H9 (cell line): ENCODE measurements around the gene C1orf115. TPM values are rescaled to one million over a fixed set of nuclear protein-coding genes. Genes with fewer than 3 reads are reported as not detected.

Source experiments
- DNase-seq: peaks from one replicate; pipeline ENCODE4 v3.0.0-alpha.2; 2017
- H2AFZ ChIP-seq: one replicate; pipeline ENCODE4 v1.6.1; 2013; ENCODE audit warnings: mild to moderate bottlenecking, low read length, control low read depth, moderate library complexity
- H2AK5ac ChIP-seq: 2 replicates; pipeline ENCODE4 v1.6.1; 2013; ENCODE audit warnings: low read length, control low read depth, mixed read lengths; ENCODE audit not compliant: insufficient read length
- H2BK120ac ChIP-seq: one replicate; pipeline ENCODE4 v1.6.1; 2013; ENCODE audit warnings: low read depth, mild to moderate bottlenecking, low read length, control low read depth, inconsistent platforms; ENCODE audit not compliant: poor library complexity, severe bottlenecking
- H2BK12ac ChIP-seq: 2 replicates; pipeline ENCODE4 v1.6.1; 2013; ENCODE audit warnings: low read length, control low read depth, mixed read lengths, low read depth; ENCODE audit not compliant: insufficient read length
- H2BK15ac ChIP-seq: 2 replicates; pipeline ENCODE4 v1.6.1; 2013; ENCODE audit warnings: low read depth, low read length, control low read depth
- H2BK20ac ChIP-seq: one replicate; pipeline ENCODE4 v1.6.1; 2013; ENCODE audit warnings: low read depth, mild to moderate bottlenecking, low read length, control low read depth, inconsistent platforms; ENCODE audit not compliant: poor library complexity, severe bottlenecking
- H2BK5ac ChIP-seq: 2 replicates; pipeline ENCODE4 v1.6.1; 2013; ENCODE audit warnings: low read length, control low read depth, mixed read lengths; ENCODE audit not compliant: insufficient read length
- H3K14ac ChIP-seq: 2 replicates; pipeline ENCODE4 v1.6.1; 2013; ENCODE audit warnings: low read length, control low read depth; ENCODE audit not compliant: insufficient read depth
- H3K18ac ChIP-seq: 2 replicates; pipeline ENCODE4 v1.6.1; 2013; ENCODE audit warnings: low read depth, mild to moderate bottlenecking, mixed read lengths, low read length, control low read depth; ENCODE audit not compliant: insufficient read length
- H3K23ac ChIP-seq: 2 replicates; pipeline ENCODE4 v1.6.1; 2013; ENCODE audit warnings: low read length, control low read depth, mixed read lengths, low read depth; ENCODE audit not compliant: insufficient read length
- H3K23me2 ChIP-seq: 2 replicates; pipeline ENCODE4 v1.6.1; 2013; ENCODE audit warnings: low read depth, mild to moderate bottlenecking, mixed read lengths, low read length, control low read depth; ENCODE audit not compliant: insufficient read length, poor library complexity, severe bottlenecking
- H3K27ac ChIP-seq: 2 replicates; pipeline ENCODE4 v1.5.1; 2013; ENCODE audit warnings: low read length, control low read depth, mixed read lengths, low read depth; ENCODE audit not compliant: insufficient read length
- H3K27me3 ChIP-seq: 2 replicates; pipeline ENCODE4 v1.6.1; 2013; ENCODE audit warnings: low read length, control low read depth, inconsistent platforms; ENCODE audit not compliant: insufficient read depth
- H3K4ac ChIP-seq: 2 replicates; pipeline ENCODE4 v1.6.1; 2013; ENCODE audit warnings: low read depth, mild to moderate bottlenecking, control low read depth, inconsistent platforms, low read length, moderate library complexity
- H3K4me1 ChIP-seq: 2 replicates; pipeline ENCODE4 v1.6.1; 2013; ENCODE audit warnings: low read length, control low read depth, inconsistent platforms; ENCODE audit not compliant: insufficient read depth
- H3K4me2 ChIP-seq: 2 replicates; pipeline ENCODE4 v1.6.1; 2013; ENCODE audit warnings: low read length, control low read depth, mixed read lengths; ENCODE audit not compliant: insufficient read length, insufficient read depth
- H3K56ac ChIP-seq: 2 replicates; pipeline ENCODE4 v1.6.1; 2013; ENCODE audit warnings: low read depth, mild to moderate bottlenecking, mixed read lengths, low read length, control low read depth; ENCODE audit not compliant: insufficient read length
- H3K79me1 ChIP-seq: 2 replicates; pipeline ENCODE4 v1.6.1; 2013; ENCODE audit warnings: low read depth, mild to moderate bottlenecking, moderate library complexity, low read length, control low read depth, inconsistent platforms; ENCODE audit not compliant: insufficient read depth, poor library complexity, severe bottlenecking
- H3K79me2 ChIP-seq: 2 replicates; pipeline ENCODE4 v1.6.1; 2013; ENCODE audit warnings: low read length, control low read depth, inconsistent platforms; ENCODE audit not compliant: insufficient read depth
- H3K9ac ChIP-seq: 2 replicates; pipeline ENCODE4 v1.6.1; 2013; ENCODE audit warnings: low read length, control low read depth, mixed read lengths; ENCODE audit not compliant: insufficient read length; ENCODE audit errors: extremely low read depth
- H3K9me3 ChIP-seq: one replicate; pipeline ENCODE4 v1.6.1; 2013; ENCODE audit warnings: low read depth, low read length, inconsistent platforms; ENCODE audit not compliant: control insufficient read depth
- H3T11ph ChIP-seq: one replicate; pipeline ENCODE4 v1.6.1; 2013; ENCODE audit warnings: mild to moderate bottlenecking, low read length, control low read depth, inconsistent platforms
- H4K20me1 ChIP-seq: one replicate; pipeline ENCODE4 v1.6.1; 2013; ENCODE audit not compliant: control insufficient read depth, insufficient read length, insufficient read depth
- H4K5ac ChIP-seq: 2 replicates; pipeline ENCODE4 v1.6.1; 2013; ENCODE audit warnings: low read depth, mild to moderate bottlenecking, mixed read lengths, low read length, control low read depth; ENCODE audit not compliant: insufficient read length
- H4K8ac ChIP-seq: replicated peaks from 2 replicates; pipeline ENCODE4 v1.6.1; 2013; ENCODE audit warnings: low read length, control low read depth, mixed read lengths, low read depth; ENCODE audit not compliant: insufficient read length
- H4K91ac ChIP-seq: 2 replicates; pipeline ENCODE4 v1.6.1; 2013; ENCODE audit warnings: low read depth, mild to moderate bottlenecking, moderate library complexity, mixed read lengths, low read length, control low read depth; ENCODE audit not compliant: insufficient read length
- H3K27ac Mint-ChIP-seq, 3 experiments: 2 replicates in 2 of 3; 3 replicates in 1 of 3; pipeline ENCODE4 v1.8.0; 2020 to 2021; ENCODE audit warnings: mixed read lengths in 3 of 3, mild to moderate bottlenecking in 1 of 3, moderate library complexity in 1 of 3
- H3K27me3 Mint-ChIP-seq: 2 replicates; pipeline ENCODE4 v1.8.0; 2021; ENCODE audit warnings: low read depth, mild to moderate bottlenecking, moderate library complexity, mixed read lengths
- H3K36me3 Mint-ChIP-seq, 3 experiments: 2 replicates in 2 of 3; 3 replicates in 1 of 3; pipeline ENCODE4 v1.8.0; 2020 to 2021; ENCODE audit warnings: low read depth in 3 of 3, mixed read lengths in 3 of 3; ENCODE audit not compliant: insufficient read depth in 1 of 3
- H3K4me1 Mint-ChIP-seq, 2 experiments: 2 replicates each; pipeline ENCODE4 v1.8.0; 2020; ENCODE audit warnings: mixed read lengths in 2 of 2
- H3K4me3 Mint-ChIP-seq, 2 experiments: 2 replicates in 1 of 2; 3 replicates in 1 of 2; pipeline ENCODE4 v1.8.0; 2020 to 2021; ENCODE audit warnings: mild to moderate bottlenecking in 2 of 2, mixed read lengths in 2 of 2, moderate library complexity in 1 of 2
- H3K9me3 Mint-ChIP-seq, 2 experiments: 2 replicates in 1 of 2; 3 replicates in 1 of 2; pipeline ENCODE4 v1.8.0; 2020; ENCODE audit warnings: mild to moderate bottlenecking in 2 of 2, mixed read lengths in 2 of 2, moderate library complexity in 1 of 2
- CTCF ChIP-seq: fragments of 200-600 bp; sonication (generic); conservative IDR thresholded peaks from 3 replicates; pipeline ENCODE4 v1.8.0; 2021; ENCODE audit warnings: antibody characterized with exemption, mild to moderate bottlenecking
- WGBS: extraction: QIAGEN DNeasy Blood & Tissue Kit; methylation state at CpG from one replicate; pipeline ENCODE4 v1.1.7; 2013; ENCODE audit warnings: missing lambda C conversion rate, low lambda C conversion rate, mixed read lengths; ENCODE audit not compliant: insufficient read length; ENCODE audit errors: extremely low coverage; 5-methylcytosine and 5-hydroxymethylcytosine counted together
- total RNA-seq: library from RNA; stranded (reverse); gene quantifications from 2 replicates; pipeline ENCODE4 v1.2.1, GENCODE V29; 2021

The C1orf115 gene
- total RNA-seq, 1 experiment from 2014 or later: 6.0 TPM

DNA sequence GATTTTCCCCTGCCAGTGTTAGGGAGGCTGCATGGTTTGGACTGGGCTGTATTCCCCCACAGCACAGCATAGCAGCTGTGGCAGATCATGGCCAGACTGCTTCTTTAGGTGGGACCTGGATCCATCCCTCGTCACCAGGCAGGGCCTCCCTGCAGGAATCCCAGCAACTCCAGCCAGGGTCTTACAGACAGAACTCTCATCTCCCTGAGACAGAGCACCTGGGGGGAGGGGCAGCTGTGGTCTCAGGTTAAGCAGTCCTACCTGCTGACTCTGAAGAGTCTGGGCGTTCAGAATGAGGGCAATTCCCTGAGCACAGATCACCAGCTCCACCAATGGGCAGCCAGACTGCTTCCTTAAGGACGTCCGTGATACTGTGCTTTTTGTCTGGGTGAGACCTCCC, 47.9 kb upstream of the C1orf115 start:
- Histone ChIP-seq H2BK120ac (no peak overlapping the region), H3K79me2 (no peaks in the 10 kb centered on the region), H3K14ac (no peak overlapping the region), H3K4ac (no peak overlapping the region), H3T11ph (no peak overlapping the region), H4K91ac (no peak overlapping the region), H4K8ac (no peak overlapping the region), H2BK20ac (no peak overlapping the region), H2AK5ac (no peak overlapping the region), H4K5ac (no peak overlapping the region), H2AFZ (no peak overlapping the region), H3K23ac (no peak overlapping the region), H3K18ac (no peak overlapping the region), H3K9ac (no peak overlapping the region), H3K79me1 (no peaks in the 10 kb centered on the region), H2BK12ac (no peak overlapping the region), H3K23me2 (no peaks in the 10 kb centered on the region), H3K4me2 (no peak overlapping the region), H4K20me1 (no peaks in the 10 kb centered on the region), H3K56ac (no peak overlapping the region), H3K27ac (no peak overlapping the region), H3K27me3 (no peaks in the 10 kb centered on the region), H2BK5ac (no peak overlapping the region), H3K4me1 (no peaks in the 10 kb centered on the region), H2BK15ac (no peak overlapping the region), H3K9me3 (no peaks in the 10 kb centered on the region)
- H3K9me3 Mint-ChIP-seq: peaks cover 22 to 34% of the 10 kb centered on the region in 2 experiments
- H3K4me3 Mint-ChIP-seq: no peak overlapping the region
- no peak overlapping the region for H3K27ac Mint-ChIP-seq
- no peak for TF ChIP-seq CTCF
- no peaks in the 10 kb centered on the region; the same call in 1 of the 2 replicates for H3K27me3 Mint-ChIP-seq
- WGBS: no CpG with 5 or more reads among the region's 4 CpGs
- 0 out of 4 replicates have a peak, but pooled peaks cover 0 to 2% of the 10 kb centered on the region in 2 experiments for H3K4me1 Mint-ChIP-seq
- H3K36me3 Mint-ChIP-seq: peaks cover 46 to 66% (median 54%) of the 10 kb centered on the region in 3 experiments
- no peak for DNase-seq
